Epithelial cell of proximal tubule (primary cell): ENCODE results near the gene SCLT1. TPM values are rescaled to one million over a fixed set of nuclear protein-coding genes. Genes with fewer than 3 reads are reported as not detected.

ENCODE experiments used
- DNase-seq: peaks from one replicate; pipeline ENCODE4 v3.0.0-alpha.2; 2011; ENCODE audit warnings: low read depth
- H3K4me3 ChIP-seq: 2 replicates; pipeline ENCODE4 v1.5.1; 2011; ENCODE audit warnings: low read depth, mild to moderate bottlenecking, low read length
- CTCF ChIP-seq: conservative IDR thresholded peaks from 2 replicates; pipeline ENCODE4 v1.5.1; 2012; ENCODE audit warnings: low read depth, mild to moderate bottlenecking, low read length
- total RNA-seq: library from RNA; depleted of rRNA; stranded (reverse); fragments of >200 nt; gene quantifications from 2 replicates; pipeline ENCODE4 v1.2.3, GENCODE V29; 2015

The SCLT1 gene
- total RNA-seq, 1 donor from 2014 or later: 14.5 TPM

GRCh38 chr4:128840711-128841318 lies 252.5 kb downstream of the SCLT1 start:
- no peak for DNase-seq

GRCh38 chr4:128837679-128838078 lies 255.7 kb downstream of the SCLT1 start:
- DNase-seq: no peak
- TF ChIP-seq CTCF: no peak
- no peak overlapping the region for H3K4me3 ChIP-seq

More at GRCh38 chr4:128840711-128841318, 252.5 kb downstream of the SCLT1 start:
- no peak for TF ChIP-seq CTCF
- H3K4me3 ChIP-seq: no peak overlapping the region

- TF ChIP-seq CTCF: no peak
- H3K4me3 ChIP-seq: no peak overlapping the region
- no peak for DNase-seq
Observed at GRCh38 chr4:128837198-128837597, 256.1 kb downstream of the SCLT1 start.

GRCh38 chr4:128835498-128836222 lies 257.7 kb downstream of the SCLT1 start:
- no peak for DNase-seq
- TF ChIP-seq CTCF: no peak
- H3K4me3 ChIP-seq: no peak overlapping the region

Other genes with a start within 250 kb of the SCLT1 start
- gene C4orf33, start 2.6 kb upstream of the SCLT1 start, total RNA-seq: 8.5 and 8.9 TPM in 2 replicates